HG03575 (cell line): Measurements from ENCODE around the gene MRPL37.

Source experiments
- ATAC-seq: cut with Tn5 transposase; IDR thresholded peaks from one replicate; pipeline ENCODE4 v1.9.1; 2021; ENCODE audit not compliant: unreplicated experiment, insufficient number of reproducible peaks, low FRiP score; ENCODE audit errors: extremely low read depth

Gene MRPL37

GRCh38 chr1:54254055-54254454 lies 54.1 kb downstream of the MRPL37 start:
- no peak for ATAC-seq

GRCh38 chr1:54255026-54255702 lies 55.2 kb downstream of the MRPL37 start:
- no peak for ATAC-seq

GRCh38 chr1:54256522-54257345 lies 56.8 kb downstream of the MRPL37 start:
- ATAC-seq = no peak

- ATAC-seq = no peak
Measured at GRCh38 chr1:54257346-54257620, 57.3 kb downstream of the MRPL37 start.

GRCh38 chr1:54257876-54258275 lies 57.9 kb downstream of the MRPL37 start:
- no peak for ATAC-seq

GRCh38 chr1:54259546-54260140 lies 59.7 kb downstream of the MRPL37 start:
- ATAC-seq = no peak

GRCh38 chr1:54260810-54261209 lies 60.8 kb downstream of the MRPL37 start:
- ATAC-seq = no peak

- ATAC-seq = no peak
Measured at GRCh38 chr1:54262244-54262643, 62.3 kb downstream of the MRPL37 start.

GRCh38 chr1:54263601-54264226 lies 63.7 kb downstream of the MRPL37 start:
- no peak for ATAC-seq

GRCh38 chr1:54265126-54265525 lies 65.2 kb downstream of the MRPL37 start:
- ATAC-seq = no peak

- ATAC-seq = no peak
Measured at GRCh38 chr1:54265659-54266058, 65.7 kb downstream of the MRPL37 start.

GRCh38 chr1:54266195-54266594 lies 66.2 kb downstream of the MRPL37 start:
- ATAC-seq = no peak

- ATAC-seq = no peak
Measured at GRCh38 chr1:54266908-54267307, 66.9 kb downstream of the MRPL37 start.
